ENCODE measurements around the gene VASN.

Gene VASN

GRCh38 chr16:4378999-4379690 is 7.5 kb downstream of the VASN start:
- H3K4me3 ChIP-seq (ENCODE audit: low read depth, low read length, poor library complexity, severe bottlenecking), result no peak overlapping the region
- no peaks in the 10 kb centered on the region for H3K27me3 ChIP-seq (ENCODE audit: insufficient read depth, low read length)
- H3F3A ChIP-seq (ENCODE audit: insufficient read depth, low read length), result no peaks in the 10 kb centered on the region
- no peaks in the 10 kb centered on the region for H3K79me2 ChIP-seq (ENCODE audit: insufficient read depth, low read length)
- no peaks in the 10 kb centered on the region for H3K9me2 ChIP-seq (ENCODE audit: low read depth, low read length)
- H3K9me3 ChIP-seq (ENCODE audit: low read length), result no peaks in the 10 kb centered on the region
- H3K4me2 ChIP-seq (ENCODE audit: low read length), result no peak overlapping the region
- H3K9ac ChIP-seq (ENCODE audit: low read length), result no peak overlapping the region
- H4K20me1 ChIP-seq (ENCODE audit: insufficient read depth, low read length), result no peaks in the 10 kb centered on the region
- peaks cover 5% of the 10 kb centered on the region for H3K36me3 ChIP-seq (ENCODE audit: insufficient read depth, low read length)
- no peaks in the 10 kb centered on the region for H3K4me1 ChIP-seq (ENCODE audit: insufficient read depth, low read length, severe bottlenecking)
- H2AFZ ChIP-seq (ENCODE audit: low read length), result no peak overlapping the region
- H3K27ac ChIP-seq (ENCODE audit: low read depth, low read length, poor library complexity, severe bottlenecking), result no peak overlapping the region
- TF ChIP-seq CTCF (IDR thresholded peaks at IDR 0.05; ENCODE audit: low read length) (no peak), EZH2 (IDR thresholded peaks at IDR 0.05; ENCODE audit: borderline replicate concordance, low read length) (no peak)

GRCh38 chr16:4380119-4381063 is 8.7 kb downstream of the VASN start:
- H3K9me3 ChIP-seq (ENCODE audit: low read length), result no peaks in the 10 kb centered on the region
- TF ChIP-seq CTCF (IDR thresholded peaks at IDR 0.05; ENCODE audit: low read length), result no peak
- TF ChIP-seq EZH2 (IDR thresholded peaks at IDR 0.05; ENCODE audit: borderline replicate concordance, low read length), result no peak
- peaks cover 12% of the 10 kb centered on the region for H3K36me3 ChIP-seq (ENCODE audit: insufficient read depth, low read length)
- no peak overlapping the region for H3K4me3 ChIP-seq (ENCODE audit: low read depth, low read length, poor library complexity, severe bottlenecking)
- H3K27ac ChIP-seq (ENCODE audit: low read depth, low read length, poor library complexity, severe bottlenecking), result no peak overlapping the region
- H4K20me1 ChIP-seq (ENCODE audit: insufficient read depth, low read length), result no peaks in the 10 kb centered on the region
- H3K9ac ChIP-seq (ENCODE audit: low read length), result no peak overlapping the region
- no peaks in the 10 kb centered on the region for H3K4me1 ChIP-seq (ENCODE audit: insufficient read depth, low read length, severe bottlenecking)
- H3K4me2 ChIP-seq (ENCODE audit: low read length), result no peak overlapping the region
- no peaks in the 10 kb centered on the region for H3K9me2 ChIP-seq (ENCODE audit: low read depth, low read length)
- no peak overlapping the region for H2AFZ ChIP-seq (ENCODE audit: low read length)
- no peaks in the 10 kb centered on the region for H3F3A ChIP-seq (ENCODE audit: insufficient read depth, low read length)
- no peaks in the 10 kb centered on the region for H3K27me3 ChIP-seq (ENCODE audit: insufficient read depth, low read length)
- H3K79me2 ChIP-seq (ENCODE audit: insufficient read depth, low read length), result no peaks in the 10 kb centered on the region

- Histone ChIP-seq H2AFZ (ENCODE audit: low read length) (no peak overlapping the region), H3K79me2 (ENCODE audit: insufficient read depth, low read length) (no peaks in the 10 kb centered on the region), H3K9me3 (ENCODE audit: low read length) (no peaks in the 10 kb centered on the region), H3K4me2 (ENCODE audit: low read length) (no peak overlapping the region), H3K36me3 (ENCODE audit: insufficient read depth, low read length) (peaks cover 21% of the 10 kb centered on the region), H3F3A (ENCODE audit: insufficient read depth, low read length) (no peaks in the 10 kb centered on the region), H3K4me1 (ENCODE audit: insufficient read depth, low read length, severe bottlenecking) (no peaks in the 10 kb centered on the region), H3K9me2 (ENCODE audit: low read depth, low read length) (no peaks in the 10 kb centered on the region), H3K9ac (ENCODE audit: low read length) (no peak overlapping the region), H3K27ac (ENCODE audit: low read depth, low read length, poor library complexity, severe bottlenecking) (no peak overlapping the region), H4K20me1 (ENCODE audit: insufficient read depth, low read length) (no peaks in the 10 kb centered on the region), H3K27me3 (ENCODE audit: insufficient read depth, low read length) (no peaks in the 10 kb centered on the region), H3K4me3 (ENCODE audit: low read depth, low read length, poor library complexity, severe bottlenecking) (no peak overlapping the region)
- TF ChIP-seq CTCF (IDR thresholded peaks at IDR 0.05; ENCODE audit: low read length), result no peak
- TF ChIP-seq EZH2 (IDR thresholded peaks at IDR 0.05; ENCODE audit: borderline replicate concordance, low read length), result no peak
Measured at GRCh38 chr16:4381072-4381934, 9.7 kb downstream of the VASN start.
